GM12874 (cell line): Measurements from ENCODE around the gene RIPPLY1.

Source experiments
- CTCF ChIP-seq: IDR thresholded peaks from 2 replicates; pipeline ENCODE4 v1.5.1; 2011; ENCODE audit warnings: low read depth, mild to moderate bottlenecking, control low read depth, low read length, moderate library complexity; ENCODE audit not compliant: insufficient read depth

RIPPLY1 gene

GRCh38 chrX:106912864-106913263 lies 9.7 kb upstream of the RIPPLY1 start:
- no peak for TF ChIP-seq CTCF

GRCh38 chrX:106906361-106906760 lies 3.2 kb upstream of the RIPPLY1 start:
- no peak for TF ChIP-seq CTCF

GRCh38 chrX:106905064-106905708 lies 2.0 kb upstream of the RIPPLY1 start:
- no peak for TF ChIP-seq CTCF

- TF ChIP-seq CTCF, result no peak
Observed at GRCh38 chrX:106903856-106904528, 851 bp upstream of the RIPPLY1 start.

GRCh38 chrX:106902684-106903083 lies 457 bp downstream of the RIPPLY1 start:
- TF ChIP-seq CTCF, result no peak

GRCh38 chrX:106901781-106902219 lies 1.3 kb downstream of the RIPPLY1 start:
- no peak for TF ChIP-seq CTCF

GRCh38 chrX:106901341-106901740 lies 1.8 kb downstream of the RIPPLY1 start:
- TF ChIP-seq CTCF, result no peak
